Body of pancreas (tissue), 4 donors: ENCODE results near the gene GLT8D1.

Source experiments
- POLR2A ChIP-seq, 3 donors: fragments of 450-650 bp; IDR thresholded peaks; one replicate each; pipeline ENCODE4 v1.6.1; 2016; ENCODE audit warnings: antibody characterized with exemption in 3 of 3, mild to moderate bottlenecking in 2 of 3
- TF ChIP-seq, protein P1 (sequence below), 7 experiments: fragments of 450-650 bp in 4 of 7; fragments of 200-600 bp in 3 of 7; sonication (generic) in 3 of 7; IDR thresholded peaks; one replicate each; pipeline ENCODE4 v1.5.1; 2016 to 2019; ENCODE audit warnings: antibody characterized with exemption in 7 of 7

DNA sequence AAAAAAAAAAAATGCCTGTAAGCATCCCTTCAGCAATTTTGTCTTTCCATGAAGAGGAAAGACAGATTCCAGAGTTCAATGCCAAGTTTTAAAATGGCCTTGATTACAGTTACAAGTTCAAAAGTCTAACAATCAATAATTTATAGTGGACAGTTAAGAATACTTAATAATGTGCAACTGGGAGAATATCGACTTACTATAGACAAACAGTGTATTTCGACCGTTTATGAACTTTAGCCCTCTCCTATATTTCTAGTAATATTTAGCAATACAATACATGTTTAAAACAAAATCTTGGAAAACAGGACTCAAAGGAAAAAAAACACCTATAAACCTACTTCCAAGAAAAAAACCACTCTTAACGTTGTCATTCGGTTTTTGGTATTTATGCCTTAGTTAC, 21.4 kb downstream of the GLT8D1 start:
- TF ChIP-seq, protein P1, sequence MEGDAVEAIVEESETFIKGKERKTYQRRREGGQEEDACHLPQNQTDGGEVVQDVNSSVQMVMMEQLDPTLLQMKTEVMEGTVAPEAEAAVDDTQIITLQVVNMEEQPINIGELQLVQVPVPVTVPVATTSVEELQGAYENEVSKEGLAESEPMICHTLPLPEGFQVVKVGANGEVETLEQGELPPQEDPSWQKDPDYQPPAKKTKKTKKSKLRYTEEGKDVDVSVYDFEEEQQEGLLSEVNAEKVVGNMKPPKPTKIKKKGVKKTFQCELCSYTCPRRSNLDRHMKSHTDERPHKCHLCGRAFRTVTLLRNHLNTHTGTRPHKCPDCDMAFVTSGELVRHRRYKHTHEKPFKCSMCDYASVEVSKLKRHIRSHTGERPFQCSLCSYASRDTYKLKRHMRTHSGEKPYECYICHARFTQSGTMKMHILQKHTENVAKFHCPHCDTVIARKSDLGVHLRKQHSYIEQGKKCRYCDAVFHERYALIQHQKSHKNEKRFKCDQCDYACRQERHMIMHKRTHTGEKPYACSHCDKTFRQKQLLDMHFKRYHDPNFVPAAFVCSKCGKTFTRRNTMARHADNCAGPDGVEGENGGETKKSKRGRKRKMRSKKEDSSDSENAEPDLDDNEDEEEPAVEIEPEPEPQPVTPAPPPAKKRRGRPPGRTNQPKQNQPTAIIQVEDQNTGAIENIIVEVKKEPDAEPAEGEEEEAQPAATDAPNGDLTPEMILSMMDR (IDR thresholded peaks at IDR 0.05), result no peak
- TF ChIP-seq POLR2A (IDR thresholded peaks at IDR 0.05), result no peak
